HEK293 (cell line): ENCODE results near the gene MACF1.
"Not testable (repeated sequence)": the region's sequence is repeated elsewhere in the genome, so short reads cannot be mapped to it uniquely, and the experiment has no call there.

Experiments
- CTCF ChIA-PET: fragments of 350-600 bp; formaldehyde crosslinking; extraction: SDS; loops from one replicate; lab custom pipeline; 2021; ENCODE audit warnings: antibody characterized with exemption; lab: Yijun Ruan, JAX
- POLR2A ChIA-PET: fragments of 300-600 bp; formaldehyde crosslinking; extraction: SDS; loops from one replicate; lab custom pipeline; 2020; ENCODE audit warnings: antibody characterized with exemption, inconsistent platforms; lab: Yijun Ruan, JAX
- H3K27ac ChIP-seq: fragments of 200-500 bp; sonication (Bioruptor generic); 2 replicates; pipeline ENCODE4 v1.5.1; 2014; ENCODE audit warnings: low read depth, low read length, control low read depth, inconsistent platforms; ENCODE audit errors: extremely low read depth
- H3K36me3 ChIP-seq, 2 experiments: fragments of 200-500 bp in 1 of 2; sonication (Bioruptor generic) in 1 of 2; 1 replicate in 1 of 2; 2 replicates in 1 of 2; pipeline ENCODE4 v1.5.1; 2014 to 2017; ENCODE audit warnings: inconsistent platforms in 2 of 2, low read length in 2 of 2; ENCODE audit not compliant: control insufficient read depth in 2 of 2, insufficient read depth in 1 of 2
- H3K4me1 ChIP-seq: fragments of 200-500 bp; sonication (Bioruptor generic); 2 replicates; pipeline ENCODE4 v1.5.1; 2014; ENCODE audit warnings: mild to moderate bottlenecking, low read length, inconsistent platforms; ENCODE audit not compliant: control insufficient read depth, insufficient read depth
- H3K4me3 ChIP-seq: 2 replicates; pipeline ENCODE4 v1.5.1; 2011; ENCODE audit warnings: low read depth, mild to moderate bottlenecking, control low read depth, low read length, moderate library complexity
- H3K9me3 ChIP-seq: fragments of 200-500 bp; sonication (Bioruptor generic); 2 replicates; pipeline ENCODE4 v1.5.1; 2014; ENCODE audit warnings: low read depth, low read length, inconsistent platforms; ENCODE audit not compliant: control insufficient read depth, insufficient read depth
- FEZF1 ChIP-seq: fragments of 450-650 bp; formaldehyde crosslinking; IDR thresholded peaks from 2 replicates; pipeline ENCODE4 v1.5.1; 2016; ENCODE audit warnings: missing biosample characterization, missing genetic modification characterization
- GLI2 ChIP-seq: fragments of 450-650 bp; formaldehyde crosslinking; IDR thresholded peaks from 2 replicates; pipeline ENCODE4; 2017; ENCODE audit warnings: missing biosample characterization, missing genetic modification characterization, low read depth, borderline replicate concordance
- HOXC10 ChIP-seq: sonication (generic); formaldehyde crosslinking; IDR thresholded peaks from 2 replicates; pipeline ENCODE4 v1.8.1; 2023; ENCODE audit warnings: mild to moderate bottlenecking, missing genetic modification reagents
- SCRT2 ChIP-seq: fragments of 450-650 bp; formaldehyde crosslinking; IDR thresholded peaks from 2 replicates; pipeline ENCODE4 v1.5.1; 2016; ENCODE audit warnings: missing biosample characterization, missing genetic modification characterization
- SP2 ChIP-seq: fragments of 450-650 bp; formaldehyde crosslinking; IDR thresholded peaks from 2 replicates; pipeline ENCODE4 v1.5.1; 2016; ENCODE audit warnings: missing biosample characterization, missing genetic modification characterization
- TRIM28 ChIP-seq: IDR thresholded peaks from 2 replicates; pipeline ENCODE4 v1.6.1; 2011; ENCODE audit warnings: low read length, control low read depth, borderline replicate concordance
- YY2 ChIP-seq: fragments of 450-650 bp; formaldehyde crosslinking; IDR thresholded peaks from 2 replicates; pipeline ENCODE4 v1.5.1; 2016; ENCODE audit warnings: missing biosample characterization, missing genetic modification characterization
- ZFP69B ChIP-seq: fragments of 450-650 bp; formaldehyde crosslinking; IDR thresholded peaks from 2 replicates; pipeline ENCODE4 v1.5.1; 2016; ENCODE audit warnings: missing biosample characterization, missing genetic modification characterization
- ZNF112 ChIP-seq: fragments of 450-650 bp; formaldehyde crosslinking; IDR thresholded peaks from 2 replicates; pipeline ENCODE4 v1.5.0; 2017; ENCODE audit warnings: missing biosample characterization, missing genetic modification characterization
- ZNF248 ChIP-seq: fragments of 450-650 bp; formaldehyde crosslinking; IDR thresholded peaks from 2 replicates; pipeline ENCODE4 v1.5.1; 2017; ENCODE audit warnings: missing biosample characterization, missing genetic modification characterization
- ZNF311 ChIP-seq: fragments of 450-650 bp; formaldehyde crosslinking; IDR thresholded peaks from 2 replicates; pipeline ENCODE4 v1.5.1; 2017; ENCODE audit warnings: missing biosample characterization, missing genetic modification characterization, borderline replicate concordance
- ZNF549 ChIP-seq: fragments of 450-650 bp; IDR thresholded peaks from 2 replicates; pipeline ENCODE4 v1.5.1; 2018; ENCODE audit warnings: missing biosample characterization, missing genetic modification characterization, mild to moderate bottlenecking, inconsistent platforms, moderate library complexity
- ZNF629 ChIP-seq: fragments of 450-650 bp; formaldehyde crosslinking; IDR thresholded peaks from 2 replicates; pipeline ENCODE4 v1.5.1; 2017; ENCODE audit warnings: missing biosample characterization, missing genetic modification characterization
- ZNF660 ChIP-seq: fragments of 450-650 bp; IDR thresholded peaks from 2 replicates; pipeline ENCODE4 v1.5.1; 2018; ENCODE audit warnings: missing biosample characterization, mild to moderate bottlenecking, missing genetic modification characterization
- ZNF704 ChIP-seq: fragments of 450-650 bp; formaldehyde crosslinking; IDR thresholded peaks from 2 replicates; pipeline ENCODE4 v1.5.1; 2016; ENCODE audit warnings: missing biosample characterization, missing genetic modification characterization
- ZNF747 ChIP-seq: fragments of 450-650 bp; formaldehyde crosslinking; IDR thresholded peaks from 2 replicates; pipeline ENCODE4 v1.5.1; 2016; ENCODE audit warnings: missing biosample characterization, missing genetic modification characterization
- ZNF785 ChIP-seq: fragments of 450-650 bp; formaldehyde crosslinking; IDR thresholded peaks from 2 replicates; pipeline ENCODE4 v1.5.1; 2016; ENCODE audit warnings: missing biosample characterization, missing genetic modification characterization
- TF ChIP-seq, protein P1 (sequence below): fragments of 450-650 bp; formaldehyde crosslinking; IDR thresholded peaks from 2 replicates; pipeline ENCODE4 v1.5.1; 2017; ENCODE audit warnings: missing biosample characterization, missing genetic modification characterization
- TF ChIP-seq, protein P2 (sequence below): fragments of 450-650 bp; formaldehyde crosslinking; IDR thresholded peaks from 2 replicates; pipeline ENCODE4 v1.5.1; 2016; ENCODE audit warnings: missing biosample characterization, missing genetic modification characterization

The MACF1 gene

GRCh38 chr1:39208360-39208759 lies 3.9 kb downstream of the MACF1 start:
- not testable (repeated sequence) for H3K36me3 ChIP-seq, H3K27ac ChIP-seq, H3K9me3 ChIP-seq, H3K4me3 ChIP-seq
- POLR2A ChIA-PET, result interaction anchor here (0.7 kb wide), 1 partner anchor 591 kb away, joined by 8 read pairs; no protein-coding TSS in a partner anchor
- H3K4me1 ChIP-seq, result peaks cover 11% of the 10 kb centered on the region
- CTCF ChIA-PET, result interaction anchor here (0.6 to 1.1 kb wide), 3 partner anchors 26 to 46 kb away, joined by 3 to 4 read pairs (median 3); no protein-coding TSS in a partner anchor

GRCh38 chr1:39210649-39211048 lies 6.2 kb downstream of the MACF1 start:
- H3K27ac ChIP-seq, result no peak overlapping the region
- no peak overlapping the region for H3K4me3 ChIP-seq
- CTCF ChIA-PET, result interaction anchor here (0.6 to 2.1 kb wide), 3 partner anchors 18 to 59 kb away, joined by 3 to 13 read pairs (median 5); no protein-coding TSS in a partner anchor
- H3K9me3 ChIP-seq, result no peaks in the 10 kb centered on the region
- TF ChIP-seq FEZF1 (tag by site-specific recombination) (no peak), ZFP69B (no peak), TRIM28 (no peak)
- TF ChIP-seq, protein P1, sequence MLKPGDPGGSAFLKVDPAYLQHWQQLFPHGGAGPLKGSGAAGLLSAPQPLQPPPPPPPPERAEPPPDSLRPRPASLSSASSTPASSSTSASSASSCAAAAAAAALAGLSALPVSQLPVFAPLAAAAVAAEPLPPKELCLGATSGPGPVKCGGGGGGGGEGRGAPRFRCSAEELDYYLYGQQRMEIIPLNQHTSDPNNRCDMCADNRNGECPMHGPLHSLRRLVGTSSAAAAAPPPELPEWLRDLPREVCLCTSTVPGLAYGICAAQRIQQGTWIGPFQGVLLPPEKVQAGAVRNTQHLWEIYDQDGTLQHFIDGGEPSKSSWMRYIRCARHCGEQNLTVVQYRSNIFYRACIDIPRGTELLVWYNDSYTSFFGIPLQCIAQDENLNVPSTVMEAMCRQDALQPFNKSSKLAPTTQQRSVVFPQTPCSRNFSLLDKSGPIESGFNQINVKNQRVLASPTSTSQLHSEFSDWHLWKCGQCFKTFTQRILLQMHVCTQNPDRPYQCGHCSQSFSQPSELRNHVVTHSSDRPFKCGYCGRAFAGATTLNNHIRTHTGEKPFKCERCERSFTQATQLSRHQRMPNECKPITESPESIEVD, result no peak
- TF ChIP-seq, protein P2, sequence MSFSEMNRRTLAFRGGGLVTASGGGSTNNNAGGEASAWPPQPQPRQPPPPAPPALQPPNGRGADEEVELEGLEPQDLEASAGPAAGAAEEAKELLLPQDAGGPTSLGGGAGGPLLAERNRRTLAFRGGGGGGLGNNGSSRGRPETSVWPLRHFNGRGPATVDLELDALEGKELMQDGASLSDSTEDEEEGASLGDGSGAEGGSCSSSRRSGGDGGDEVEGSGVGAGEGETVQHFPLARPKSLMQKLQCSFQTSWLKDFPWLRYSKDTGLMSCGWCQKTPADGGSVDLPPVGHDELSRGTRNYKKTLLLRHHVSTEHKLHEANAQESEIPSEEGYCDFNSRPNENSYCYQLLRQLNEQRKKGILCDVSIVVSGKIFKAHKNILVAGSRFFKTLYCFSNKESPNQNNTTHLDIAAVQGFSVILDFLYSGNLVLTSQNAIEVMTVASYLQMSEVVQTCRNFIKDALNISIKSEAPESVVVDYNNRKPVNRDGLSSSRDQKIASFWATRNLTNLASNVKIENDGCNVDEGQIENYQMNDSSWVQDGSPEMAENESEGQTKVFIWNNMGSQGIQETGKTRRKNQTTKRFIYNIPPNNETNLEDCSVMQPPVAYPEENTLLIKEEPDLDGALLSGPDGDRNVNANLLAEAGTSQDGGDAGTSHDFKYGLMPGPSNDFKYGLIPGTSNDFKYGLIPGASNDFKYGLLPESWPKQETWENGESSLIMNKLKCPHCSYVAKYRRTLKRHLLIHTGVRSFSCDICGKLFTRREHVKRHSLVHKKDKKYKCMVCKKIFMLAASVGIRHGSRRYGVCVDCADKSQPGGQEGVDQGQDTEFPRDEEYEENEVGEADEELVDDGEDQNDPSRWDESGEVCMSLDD (tag by site-specific recombination), result no peak
- POLR2A ChIA-PET, result no interaction called here
- peaks cover 3% of the 10 kb centered on the region for H3K4me1 ChIP-seq
- H3K36me3 ChIP-seq, result no peaks in the 10 kb centered on the region

GRCh38 chr1:39212499-39212898 lies 8.0 kb downstream of the MACF1 start:
- Histone ChIP-seq H3K36me3 (no peaks in the 10 kb centered on the region), H3K4me1 (peaks cover 5% of the 10 kb centered on the region; the same call in 1 of the 2 replicates), H3K9me3 (no peaks in the 10 kb centered on the region), H3K4me3 (no peak overlapping the region), H3K27ac (no peak overlapping the region)
- no peak for TF ChIP-seq HOXC10
- no peak for TF ChIP-seq ZNF629 (tag by site-specific recombination)
- no peak for TF ChIP-seq ZNF248 (tag by site-specific recombination)
- no peak for TF ChIP-seq ZNF785
- TF ChIP-seq ZNF704, result no peak
- TF ChIP-seq SCRT2, result no peak
- TF ChIP-seq ZNF549 (tag by site-specific recombination), result no peak
- no peak for TF ChIP-seq YY2
- TF ChIP-seq ZNF112 (tag by site-specific recombination), result no peak
- no peak for TF ChIP-seq ZNF747 (tag by site-specific recombination)
- TF ChIP-seq SP2 (tag by site-specific recombination), result no peak
- no peak for TF ChIP-seq ZNF311 (tag by site-specific recombination)
- no peak for TF ChIP-seq GLI2
- no peak for TF ChIP-seq ZNF660 (tag by site-specific recombination)
- ChIA-PET POLR2A (interaction anchor here (1.3 kb wide), 1 partner anchor 19 kb away, joined by 3 read pairs; no protein-coding TSS in a partner anchor), CTCF (interaction anchor here (1.2 to 6.1 kb wide), 2 partner anchors 10 to 20 kb away, joined by 5 to 42 read pairs; no protein-coding TSS in a partner anchor)
